HG03575 (cell line): ENCODE data around the gene ALG12.

Experiments used
- ATAC-seq: cut with Tn5 transposase; IDR thresholded peaks from one replicate; pipeline ENCODE4 v1.9.1; 2021; ENCODE audit not compliant: unreplicated experiment, insufficient number of reproducible peaks, low FRiP score; ENCODE audit errors: extremely low read depth

ALG12 gene

GRCh38 chr22:49935561-49935960 is 17.3 kb upstream of the ALG12 start:
- ATAC-seq, result no peak

DNA sequence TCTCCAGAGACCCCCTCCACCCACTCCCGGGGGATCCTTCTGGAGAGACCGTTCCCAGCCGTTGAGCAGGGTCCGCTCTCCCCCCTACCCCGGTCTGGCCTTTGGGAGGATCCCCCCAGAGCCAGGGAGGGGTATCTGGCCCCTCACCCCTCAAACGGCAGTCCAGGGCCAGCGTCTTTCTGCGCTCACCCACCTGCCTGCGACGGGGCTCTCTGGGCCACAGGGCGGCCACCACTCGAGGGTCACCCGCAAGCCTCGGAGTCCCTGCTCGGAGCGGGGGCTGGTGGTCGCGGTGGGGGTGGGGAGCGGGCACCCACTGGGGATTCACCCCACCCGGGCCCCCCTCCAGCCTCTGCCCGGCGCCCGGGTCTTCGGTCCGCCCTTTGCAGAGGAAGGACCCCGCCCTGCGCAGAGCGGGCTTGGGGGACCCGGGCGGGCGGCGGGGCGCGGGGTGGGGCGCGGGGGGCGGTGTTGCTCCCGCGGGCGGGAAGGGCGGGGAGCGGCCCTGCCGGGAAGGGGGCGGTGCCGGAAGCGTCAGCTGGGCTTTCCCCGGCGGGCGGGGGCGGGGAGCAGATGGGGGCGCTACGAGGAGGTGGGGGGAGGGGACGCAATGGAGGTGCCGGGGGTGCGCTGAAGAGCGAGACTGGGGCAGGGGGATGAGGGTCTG is 16.8 kb upstream of the ALG12 start:
- ATAC-seq, result no peak

GRCh38 chr22:49934160-49934890 is 16.1 kb upstream of the ALG12 start:
- ATAC-seq, result no peak

DNA sequence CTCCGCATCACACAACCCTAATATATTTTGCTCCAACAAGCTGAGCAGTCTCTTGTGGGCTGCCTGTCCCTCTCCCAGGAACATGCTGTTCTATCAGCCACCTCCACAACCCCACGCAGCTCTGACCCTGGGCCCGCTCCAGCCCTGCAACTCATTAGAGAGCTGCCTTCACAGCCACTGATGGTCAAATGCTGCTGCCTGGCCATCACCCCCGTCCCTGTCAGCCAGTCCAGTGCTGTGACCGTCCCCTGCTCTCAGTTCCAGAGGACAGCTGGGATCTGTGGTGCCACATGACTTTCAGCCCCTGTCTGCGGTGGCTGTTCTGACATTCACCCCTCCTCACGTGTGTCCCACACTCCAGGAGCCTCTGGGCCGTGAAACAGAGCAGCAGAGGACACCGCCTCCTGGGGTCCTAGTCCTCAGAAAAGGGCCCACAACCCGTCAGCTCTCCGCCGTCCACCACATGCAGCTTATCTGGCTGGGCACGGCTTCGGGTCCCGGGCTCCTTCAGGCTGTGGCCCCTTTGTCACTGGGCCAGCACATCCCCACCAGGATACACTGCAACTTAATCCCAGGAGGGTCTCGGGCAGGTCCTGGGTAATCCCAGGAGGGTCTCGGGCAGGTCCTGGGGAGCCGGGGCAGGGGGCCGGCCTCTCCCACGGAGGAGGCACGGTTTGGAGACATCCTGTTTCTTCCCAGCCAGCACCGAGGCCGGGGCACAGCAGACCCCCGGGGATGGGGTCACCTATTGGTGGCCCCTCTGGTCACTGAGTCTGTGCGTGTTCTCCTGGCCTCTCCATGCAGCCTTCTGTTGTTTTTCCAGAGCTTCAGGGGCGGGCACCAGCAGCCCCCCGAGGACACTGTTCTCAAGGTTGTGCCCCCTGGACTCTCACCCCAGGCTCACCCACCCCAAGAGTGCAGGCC is 15.3 kb upstream of the ALG12 start:
- no peak for ATAC-seq

DNA sequence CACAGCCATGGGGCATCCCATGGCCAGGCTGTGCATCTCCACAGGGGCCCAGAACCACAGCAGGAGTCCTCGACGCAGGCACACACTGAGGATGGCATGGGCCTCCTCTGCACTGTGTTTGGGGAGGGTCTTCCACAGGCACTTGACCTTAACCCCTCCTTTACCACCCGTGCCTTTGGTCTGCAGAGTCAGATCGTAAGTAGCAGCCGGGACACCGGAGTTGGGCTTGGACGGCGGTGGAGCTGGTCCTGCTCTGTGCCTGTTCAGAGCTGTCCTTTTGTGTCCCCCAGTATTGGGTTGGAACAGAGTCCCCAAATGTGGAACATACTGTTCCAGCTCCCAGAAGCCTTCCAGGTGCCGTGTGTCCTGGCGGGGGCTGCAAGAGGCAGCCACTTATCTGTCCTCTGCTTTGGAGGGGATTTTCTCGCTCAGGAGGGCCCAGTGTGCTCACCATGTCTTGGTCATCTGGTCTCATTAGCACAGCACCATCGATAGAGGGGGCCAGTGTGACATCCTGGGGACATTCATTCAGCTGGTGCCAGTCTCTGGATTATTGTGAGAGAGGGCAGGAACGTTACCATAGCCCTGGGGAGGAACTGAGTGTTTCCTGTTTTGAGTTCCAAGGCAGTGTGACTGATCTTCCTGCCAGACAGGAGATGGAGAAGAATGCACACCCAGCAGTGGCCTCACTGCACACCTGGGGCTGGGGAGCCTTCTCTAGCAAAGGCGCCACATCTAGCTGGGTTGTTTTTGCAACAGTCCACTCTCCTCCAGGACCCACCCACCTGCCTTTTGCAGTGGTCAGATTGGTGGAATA is 12.6 kb upstream of the ALG12 start:
- ATAC-seq, result no peak

- no peak for ATAC-seq
Observed at GRCh38 chr22:49929994-49930575, 11.8 kb upstream of the ALG12 start.

DNA sequence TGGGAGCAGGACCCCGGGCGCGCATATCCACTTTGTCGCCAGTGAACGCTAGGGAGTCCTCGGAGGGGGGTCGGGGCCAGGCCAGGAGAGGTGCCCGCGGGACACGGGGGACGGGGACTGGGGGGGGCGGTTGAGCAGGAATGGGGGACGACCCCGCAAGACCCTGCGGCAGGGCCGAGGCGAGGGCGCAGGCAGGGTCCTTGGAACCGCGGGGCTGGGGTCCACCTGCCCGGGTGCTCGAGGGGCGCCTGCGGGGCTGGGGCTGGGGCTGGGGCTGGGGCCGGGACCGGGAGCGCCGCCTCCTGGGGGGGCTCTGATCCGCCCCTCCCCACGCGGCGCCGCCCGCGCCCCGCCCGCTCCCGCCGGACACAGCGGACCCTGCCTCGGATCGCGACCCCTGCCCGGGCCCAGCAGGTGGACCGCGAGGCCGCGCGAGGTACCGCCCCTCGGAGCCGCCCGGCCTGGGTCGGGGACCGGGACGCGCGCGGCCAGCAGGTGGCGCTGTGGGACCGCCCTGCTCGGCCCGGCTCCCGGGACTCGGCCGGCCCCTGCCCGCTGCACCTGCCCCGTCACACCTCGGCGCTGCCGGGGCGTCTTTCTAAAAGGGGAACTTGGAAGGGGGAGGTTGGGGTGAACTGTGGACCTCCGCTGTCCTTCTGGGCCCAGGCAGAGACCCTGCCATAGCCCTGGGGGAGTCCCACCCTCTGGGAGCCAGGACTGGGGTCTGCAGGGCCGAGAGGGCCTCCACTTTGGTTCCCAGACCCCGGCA is 11.2 kb upstream of the ALG12 start:
- ATAC-seq, result no peak

GRCh38 chr22:49928555-49929210 is 10.4 kb upstream of the ALG12 start:
- no peak for ATAC-seq

DNA sequence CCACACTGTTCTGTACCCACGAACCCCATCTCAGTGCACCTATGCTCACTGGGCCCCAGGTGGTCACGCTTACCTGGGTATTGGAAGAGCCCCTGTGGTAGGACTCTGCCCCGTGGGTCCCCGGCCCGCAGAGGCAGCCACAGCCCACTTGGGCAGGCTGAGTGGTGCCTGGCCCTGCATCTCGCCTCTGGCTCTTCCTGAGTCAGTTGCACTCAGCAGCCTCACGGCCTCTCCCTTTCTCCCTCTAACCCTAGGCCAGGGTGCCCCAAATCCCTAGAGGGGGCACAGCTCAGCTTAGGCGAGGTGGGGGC is 9.9 kb upstream of the ALG12 start:
- no peak for ATAC-seq

DNA sequence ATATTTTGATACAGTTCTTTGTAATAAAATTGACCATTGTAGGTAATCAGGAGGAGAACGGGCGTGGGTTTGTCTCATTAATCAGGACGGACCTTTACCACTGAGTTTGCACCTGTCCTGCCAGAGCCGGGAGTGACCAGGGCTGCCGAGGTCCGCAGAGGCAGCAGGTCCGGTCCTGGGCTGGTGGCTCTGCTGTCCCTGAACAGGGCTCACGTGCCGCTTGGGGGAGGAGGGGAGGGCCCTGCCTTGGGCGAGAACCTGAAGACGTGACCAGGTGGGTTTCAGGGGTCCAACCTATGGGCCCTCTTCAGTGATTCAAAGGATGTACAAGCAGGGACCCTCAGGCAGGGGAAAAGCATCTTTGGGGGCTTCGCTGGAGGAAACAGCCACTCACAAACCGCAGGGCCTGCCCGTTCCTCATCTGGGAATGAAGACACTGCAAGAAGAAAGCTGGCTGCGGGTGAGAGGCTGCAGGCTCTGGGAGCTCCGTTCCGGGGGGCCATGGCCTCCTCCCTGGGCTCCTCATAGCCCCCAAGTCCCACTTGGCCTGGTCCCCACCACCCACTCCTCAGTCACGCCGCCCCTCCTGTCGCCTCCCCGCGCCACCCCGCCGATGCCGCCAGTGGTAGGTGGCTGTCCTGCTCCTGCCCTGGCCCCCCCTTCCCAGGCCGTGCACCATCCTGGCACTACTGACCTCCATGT is 9.4 kb upstream of the ALG12 start:
- no peak for ATAC-seq

GRCh38 chr22:49926916-49927315 is 8.7 kb upstream of the ALG12 start:
- no peak for ATAC-seq

GRCh38 chr22:49925525-49926128 is 7.4 kb upstream of the ALG12 start:
- no peak for ATAC-seq

GRCh38 chr22:49924113-49924833 is 6.0 kb upstream of the ALG12 start:
- no peak for ATAC-seq

- ATAC-seq, result no peak
Observed at GRCh38 chr22:49923445-49923844, 5.2 kb upstream of the ALG12 start.

DNA sequence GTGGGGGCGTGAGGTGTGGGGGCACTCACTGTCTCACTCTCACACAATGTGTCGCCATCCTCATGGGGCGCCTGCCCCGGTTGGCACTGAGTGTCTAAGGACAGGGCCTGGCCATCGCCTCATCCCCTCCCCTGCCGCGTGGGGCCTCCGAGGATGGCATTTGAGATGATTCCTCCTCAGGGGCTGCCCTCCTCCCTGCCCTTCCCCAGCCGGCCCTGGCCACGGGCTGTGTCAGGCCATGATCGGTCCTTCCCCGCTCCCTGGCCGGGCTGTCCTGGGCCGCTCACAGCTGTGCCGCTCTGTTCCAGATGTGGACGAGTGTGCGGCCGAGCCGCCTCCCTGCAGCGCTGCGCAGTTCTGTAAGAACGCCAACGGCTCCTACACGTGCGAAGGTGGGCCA is 4.7 kb upstream of the ALG12 start:
- ATAC-seq, result no peak

GRCh38 chr22:49922484-49922883 is 4.2 kb upstream of the ALG12 start:
- ATAC-seq, result no peak
